ENCODE results near the gene CFAP46. TPM values are rescaled to one million over a fixed set of nuclear protein-coding genes. Genes with fewer than 3 reads are reported as not detected.

CFAP46 gene
- total and polyA plus RNA-seq, 2 of the 4 experiments (the other 2 are of a cell fraction): 1.3 to 1.8 TPM

GRCh38 chr10:132970641-132971438 is 28.5 kb upstream of the CFAP46 start:
- no peak overlapping the region for H2AK9ac ChIP-seq (replicated peaks; ENCODE audit: low read depth, low read length, poor library complexity)
- no peak overlapping the region for H3K27ac ChIP-seq (ENCODE audit: insufficient read depth, low read length)
- no peaks in the 10 kb centered on the region for H3K9me3 ChIP-seq (ENCODE audit: control insufficient read depth, insufficient read depth, low read length)
- no peaks in the 10 kb centered on the region for H3K4me1 ChIP-seq (ENCODE audit: control insufficient read depth, insufficient read depth, low read length)
- TF ChIP-seq CHD1 (IDR thresholded peaks at IDR 0.05; ENCODE audit: low read depth, low read length) (no peak), NFE2L2 (IDR thresholded peaks at IDR 0.05; ENCODE audit: low read depth, low read length) (no peak), FOS (IDR thresholded peaks at IDR 0.05; ENCODE audit: low read depth, low read length) (no peak), MAZ (IDR thresholded peaks at IDR 0.05; ENCODE audit: borderline replicate concordance, low read depth, low read length) (no peak)
- TF ChIP-seq, protein P1, sequence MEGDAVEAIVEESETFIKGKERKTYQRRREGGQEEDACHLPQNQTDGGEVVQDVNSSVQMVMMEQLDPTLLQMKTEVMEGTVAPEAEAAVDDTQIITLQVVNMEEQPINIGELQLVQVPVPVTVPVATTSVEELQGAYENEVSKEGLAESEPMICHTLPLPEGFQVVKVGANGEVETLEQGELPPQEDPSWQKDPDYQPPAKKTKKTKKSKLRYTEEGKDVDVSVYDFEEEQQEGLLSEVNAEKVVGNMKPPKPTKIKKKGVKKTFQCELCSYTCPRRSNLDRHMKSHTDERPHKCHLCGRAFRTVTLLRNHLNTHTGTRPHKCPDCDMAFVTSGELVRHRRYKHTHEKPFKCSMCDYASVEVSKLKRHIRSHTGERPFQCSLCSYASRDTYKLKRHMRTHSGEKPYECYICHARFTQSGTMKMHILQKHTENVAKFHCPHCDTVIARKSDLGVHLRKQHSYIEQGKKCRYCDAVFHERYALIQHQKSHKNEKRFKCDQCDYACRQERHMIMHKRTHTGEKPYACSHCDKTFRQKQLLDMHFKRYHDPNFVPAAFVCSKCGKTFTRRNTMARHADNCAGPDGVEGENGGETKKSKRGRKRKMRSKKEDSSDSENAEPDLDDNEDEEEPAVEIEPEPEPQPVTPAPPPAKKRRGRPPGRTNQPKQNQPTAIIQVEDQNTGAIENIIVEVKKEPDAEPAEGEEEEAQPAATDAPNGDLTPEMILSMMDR (conservative IDR thresholded peaks at IDR 0.05; ENCODE audit: low read depth, low read length): no peak
- TF ChIP-seq, protein P2, sequence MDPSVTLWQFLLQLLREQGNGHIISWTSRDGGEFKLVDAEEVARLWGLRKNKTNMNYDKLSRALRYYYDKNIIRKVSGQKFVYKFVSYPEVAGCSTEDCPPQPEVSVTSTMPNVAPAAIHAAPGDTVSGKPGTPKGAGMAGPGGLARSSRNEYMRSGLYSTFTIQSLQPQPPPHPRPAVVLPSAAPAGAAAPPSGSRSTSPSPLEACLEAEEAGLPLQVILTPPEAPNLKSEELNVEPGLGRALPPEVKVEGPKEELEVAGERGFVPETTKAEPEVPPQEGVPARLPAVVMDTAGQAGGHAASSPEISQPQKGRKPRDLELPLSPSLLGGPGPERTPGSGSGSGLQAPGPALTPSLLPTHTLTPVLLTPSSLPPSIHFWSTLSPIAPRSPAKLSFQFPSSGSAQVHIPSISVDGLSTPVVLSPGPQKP (IDR thresholded peaks at IDR 0.05; ENCODE audit: borderline replicate concordance, low read depth, low read length): no peak
- H3K9ac ChIP-seq (ENCODE audit: low read depth, low read length): no peak overlapping the region
- CTCF ChIA-PET: no interaction called here
- no peak overlapping the region for H2AK5ac ChIP-seq (ENCODE audit: low read depth, low read length)
- H3K23ac ChIP-seq (ENCODE audit: low read depth, low read length): no peak overlapping the region
- H3K9me1 ChIP-seq (ENCODE audit: insufficient read depth, low read length): no peaks in the 10 kb centered on the region
- H4K91ac ChIP-seq (ENCODE audit: insufficient read depth, low read depth, low read length): no peak overlapping the region
- H2BK15ac ChIP-seq (ENCODE audit: low read depth, low read length): no peak overlapping the region
- WGBS, 2 experiments (ENCODE audit: extremely low coverage in 2 of 2, insufficient read length in 1 of 2): 57% methylated on average over 11 of the region's 22 CpGs; no CpG with 5 or more reads in 1 of the 2 experiments
- H4K8ac ChIP-seq (ENCODE audit: low read depth in 2 of 2, low read length in 2 of 2): no peak overlapping the region
- ATAC-seq (ENCODE audit: low read depth): no peak
- H4K20me1 ChIP-seq (ENCODE audit: insufficient read depth, low read length): no peaks in the 10 kb centered on the region
- peaks cover 59% of the 10 kb centered on the region for H3K27me3 ChIP-seq (ENCODE audit: control insufficient read depth, insufficient read depth, low read length)
- H3K56ac ChIP-seq (ENCODE audit: extremely low read depth, insufficient read depth, low read length): no peak overlapping the region
- no peak overlapping the region for H2BK120ac ChIP-seq (ENCODE audit: low read depth, low read length)
- H3K79me1 ChIP-seq (ENCODE audit: low read depth in 1 of 2, low read length in 2 of 2): no peaks in the 10 kb centered on the region
- H3K4me2 ChIP-seq (ENCODE audit: low read depth, low read length): no peak overlapping the region
- DNase-seq: no peak
- H2AFZ ChIP-seq (replicated peaks; ENCODE audit: low read length, poor library complexity): peak overlapping the region; percentile 21
- no peak overlapping the region for H3K14ac ChIP-seq (replicated peaks; ENCODE audit: low read depth, low read length)
- no peak overlapping the region for H2BK5ac ChIP-seq (ENCODE audit: low read depth, low read length, poor library complexity, severe bottlenecking)
- POLR2A ChIA-PET (ENCODE audit: unreplicated experiment): no interaction called here
- no peak overlapping the region for H4K5ac ChIP-seq (ENCODE audit: low read depth, low read length)
- intact Hi-C loops (cut with micrococcal nuclease) (no loop called here), dilution Hi-C loops (cut with HindIII; ENCODE audit: low sequenced_read_pairs, unreplicated experiment) (no loop called here), in situ Hi-C loops (cut with MboI; ENCODE audit: low sequenced_read_pairs) (no loop called here)
- H3K4me3 ChIP-seq (ENCODE audit: insufficient read depth, low read depth, low read length): no peak overlapping the region
- H3K4ac ChIP-seq (ENCODE audit: low read depth, low read length): no peak overlapping the region
- no peaks in the 10 kb centered on the region for H3K36me3 ChIP-seq (ENCODE audit: control insufficient read depth, insufficient read depth, low read length)
- BruUV-seq (replicated peaks): no TSS peak
- H2BK20ac ChIP-seq (ENCODE audit: low read depth, low read length): no peak overlapping the region
- H3K18ac ChIP-seq (ENCODE audit: low read depth, low read length): no peak overlapping the region
